Neural cell (in vitro differentiated cells): ENCODE data around the gene AEBP1. TPM values are rescaled to one million over a fixed set of nuclear protein-coding genes. Genes with fewer than 3 reads are reported as not detected.

ENCODE experiments used
- H2AFZ ChIP-seq: fragments of 200-600, 300-800 bp; sonication (generic), shearing (Covaris generic); 2 replicates; pipeline ENCODE4 v1.6.0; 2014; ENCODE audit warnings: low read depth, mild to moderate bottlenecking, antibody characterized with exemption, low read length, moderate library complexity
- H3F3A ChIP-seq: fragments of 200-600 bp; shearing (Covaris generic); 2 replicates; pipeline ENCODE4 v1.6.1; 2016; ENCODE audit warnings: mild to moderate bottlenecking, moderate library complexity, mixed read lengths, antibody characterized with exemption, low read length; ENCODE audit not compliant: insufficient read depth, poor library complexity, severe bottlenecking
- H3K27ac ChIP-seq: fragments of 200-600, 300-800 bp; sonication (generic), shearing (Covaris generic); 2 replicates; pipeline ENCODE4 v1.5.1; 2014; ENCODE audit warnings: mild to moderate bottlenecking, low read length, moderate library complexity
- H3K27me3 ChIP-seq: fragments of 300-800, 200-600 bp; sonication (generic), shearing (Covaris generic); 2 replicates; pipeline ENCODE4 v1.6.0; 2014; ENCODE audit warnings: mild to moderate bottlenecking, low read depth, low read length, moderate library complexity; ENCODE audit not compliant: insufficient read depth
- H3K36me3 ChIP-seq: fragments of 300-800, 200-600 bp; sonication (generic), shearing (Covaris generic); 2 replicates; pipeline ENCODE4 v1.5.1; 2014; ENCODE audit warnings: mild to moderate bottlenecking, antibody characterized with exemption, low read length, moderate library complexity; ENCODE audit not compliant: insufficient read depth
- H3K4me2 ChIP-seq: fragments of 300-800, 200-600 bp; sonication (generic), shearing (Covaris generic); 2 replicates; pipeline ENCODE4 v1.6.0; 2014; ENCODE audit warnings: mild to moderate bottlenecking, low read length
- H3K4me3 ChIP-seq: fragments of 300-800, 200-600 bp; sonication (generic), shearing (Covaris generic); 2 replicates; pipeline ENCODE4 v1.5.1; 2014; ENCODE audit warnings: mild to moderate bottlenecking, low read length, moderate library complexity
- H3K79me2 ChIP-seq: fragments of 200-600 bp; shearing (Covaris generic); replicated peaks from 2 replicates; pipeline ENCODE4 v1.6.0; 2014; ENCODE audit warnings: mild to moderate bottlenecking, low read length, moderate library complexity; ENCODE audit not compliant: insufficient read depth
- H3K9ac ChIP-seq: fragments of 300-800, 200-600 bp; sonication (generic), shearing (Covaris generic); 2 replicates; pipeline ENCODE4 v1.6.1; 2016; ENCODE audit warnings: mild to moderate bottlenecking, low read length, mixed read lengths
- H3K9me2 ChIP-seq: fragments of 200-600 bp; shearing (Covaris generic); 2 replicates; pipeline ENCODE4 v1.6.1; 2016; ENCODE audit warnings: mild to moderate bottlenecking, low read length, mixed read lengths; ENCODE audit not compliant: insufficient read depth
- H3K9me3 ChIP-seq: fragments of 200-600, 300-800 bp; sonication (generic), shearing (Covaris generic); 2 replicates; pipeline ENCODE4 v1.6.1; 2016; ENCODE audit warnings: mild to moderate bottlenecking, mixed run types, low read length, moderate library complexity, mixed read lengths
- H4K20me1 ChIP-seq: fragments of 200-600 bp; shearing (Covaris generic); 2 replicates; pipeline ENCODE4 v1.6.1; 2016; ENCODE audit warnings: mild to moderate bottlenecking, mixed run types; ENCODE audit not compliant: insufficient read depth
- CTCF ChIP-seq: fragments of 450-650 bp; IDR thresholded peaks from 2 replicates; pipeline ENCODE4 v1.5.1; 2014; ENCODE audit warnings: antibody characterized with exemption, mild to moderate bottlenecking, moderate library complexity; ENCODE audit not compliant: poor library complexity, severe bottlenecking
- EP300 ChIP-seq: fragments of 450-650 bp; conservative IDR thresholded peaks from 2 replicates; pipeline ENCODE4 v1.6.1; 2014; ENCODE audit warnings: antibody characterized with exemption, mild to moderate bottlenecking, moderate library complexity; ENCODE audit not compliant: poor library complexity, severe bottlenecking
- EZH2 ChIP-seq: fragments of 200-600, 300-800 bp; shearing (Covaris generic), sonication (generic); IDR thresholded peaks from 2 replicates; pipeline ENCODE4 v1.6.1; 2014; ENCODE audit warnings: antibody characterized with exemption, low read length, borderline replicate concordance, mild to moderate bottlenecking; ENCODE audit not compliant: insufficient read depth, poor library complexity, severe bottlenecking
- MXI1 ChIP-seq: fragments of 450-650 bp; conservative IDR thresholded peaks from 2 replicates; pipeline ENCODE4 v1.6.1; 2014; ENCODE audit warnings: antibody characterized with exemption, mild to moderate bottlenecking; ENCODE audit not compliant: poor library complexity, severe bottlenecking
- POLR2AphosphoS5 ChIP-seq: IDR thresholded peaks from 2 replicates; pipeline ENCODE4 v1.6.1; 2012
- RAD21 ChIP-seq: fragments of 450-650 bp; conservative IDR thresholded peaks from 2 replicates; pipeline ENCODE4 v1.6.1; 2014; ENCODE audit warnings: antibody characterized with exemption, mild to moderate bottlenecking, moderate library complexity
- REST ChIP-seq: IDR thresholded peaks from 2 replicates; pipeline ENCODE4 v1.6.1; 2012; ENCODE audit warnings: borderline replicate concordance
- SMC3 ChIP-seq: fragments of 450-650 bp; conservative IDR thresholded peaks from 2 replicates; pipeline ENCODE4 v1.6.1; 2014; ENCODE audit warnings: antibody characterized with exemption, mild to moderate bottlenecking, moderate library complexity; ENCODE audit not compliant: poor library complexity
- TAF1 ChIP-seq: IDR thresholded peaks from 2 replicates; pipeline ENCODE4 v1.6.1; 2012; ENCODE audit warnings: low read depth
- polyA plus RNA-seq: library from polyadenylated mRNA; depleted of rRNA; stranded (reverse); fragments of >200 nt; gene quantifications from 2 replicates; pipeline ENCODE4 v1.2.3, GENCODE V29; 2014

The AEBP1 gene
- polyA plus RNA-seq, 1 donor from 2014 or later: 0.30 TPM

- peaks cover 6% of the 10 kb centered on the region for H3K9me3 ChIP-seq
- H3K36me3 ChIP-seq: peaks cover 16% of the 10 kb centered on the region
- no peaks in the 10 kb centered on the region for H3F3A ChIP-seq
- TF ChIP-seq POLR2AphosphoS5 (no peak), EP300 (no peak), CTCF (no peak), RAD21 (no peak), EZH2 (no peak), SMC3 (no peak), REST (no peak), TAF1 (no peak), MXI1 (no peak)
- no peak overlapping the region for H3K9ac ChIP-seq
- H2AFZ ChIP-seq: no peak overlapping the region
- no peaks in the 10 kb centered on the region for H3K27me3 ChIP-seq
- H3K79me2 ChIP-seq: peaks cover 7% of the 10 kb centered on the region
- no peak overlapping the region for H3K4me3 ChIP-seq
- no peaks in the 10 kb centered on the region for H4K20me1 ChIP-seq
- no peaks in the 10 kb centered on the region for H3K9me2 ChIP-seq
- H3K4me2 ChIP-seq: no peak overlapping the region
- H3K27ac ChIP-seq: no peak overlapping the region
Observed at GRCh38 chr7:44057181-44057848, 46.8 kb upstream of the AEBP1 start.

- no peak overlapping the region for H3K4me3 ChIP-seq
- H2AFZ ChIP-seq: no peak overlapping the region
- TF ChIP-seq REST: no peak
- no peak for TF ChIP-seq EP300
- TF ChIP-seq CTCF: no peak
- no peak for TF ChIP-seq RAD21
- no peak for TF ChIP-seq EZH2
- TF ChIP-seq SMC3: no peak
- TF ChIP-seq POLR2AphosphoS5: no peak
- no peak for TF ChIP-seq MXI1
- TF ChIP-seq TAF1: no peak
- no peaks in the 10 kb centered on the region for H3F3A ChIP-seq
- no peak overlapping the region for H3K27ac ChIP-seq
- peaks cover 6% of the 10 kb centered on the region for H3K9me3 ChIP-seq
- no peaks in the 10 kb centered on the region for H3K27me3 ChIP-seq
- no peak overlapping the region for H3K9ac ChIP-seq
- H3K36me3 ChIP-seq: peaks cover 16% of the 10 kb centered on the region
- no peaks in the 10 kb centered on the region for H3K9me2 ChIP-seq
- no peak overlapping the region for H3K4me2 ChIP-seq
- H4K20me1 ChIP-seq: no peaks in the 10 kb centered on the region
- peaks cover 7% of the 10 kb centered on the region for H3K79me2 ChIP-seq
Observed at GRCh38 chr7:44057849-44058758, 46.0 kb upstream of the AEBP1 start.
